Neuronal stem cell (in vitro differentiated cells): ENCODE data around the gene TAPT1.

Experiments
- DNase-seq: peaks from one replicate; pipeline ENCODE4 v3.0.0-alpha.2; 2013; ENCODE audit warnings: low spot score
- H2AFZ ChIP-seq: one replicate; pipeline ENCODE4 v1.6.1; 2013; ENCODE audit warnings: mild to moderate bottlenecking, low read length, inconsistent platforms
- H2AK5ac ChIP-seq: 2 replicates; pipeline ENCODE4 v1.6.1; 2013; ENCODE audit warnings: low read depth, mild to moderate bottlenecking, inconsistent platforms, low read length, moderate library complexity, mixed read lengths
- H2BK120ac ChIP-seq: 2 replicates; pipeline ENCODE4 v1.6.1; 2013; ENCODE audit warnings: low read depth, mild to moderate bottlenecking, inconsistent platforms, low read length, moderate library complexity, mixed read lengths
- H2BK12ac ChIP-seq: one replicate; pipeline ENCODE4 v1.6.1; 2013; ENCODE audit warnings: low read length, inconsistent platforms
- H2BK15ac ChIP-seq: 2 replicates; pipeline ENCODE4 v1.6.1; 2013; ENCODE audit warnings: mild to moderate bottlenecking, low read length, inconsistent platforms, mixed read lengths
- H2BK5ac ChIP-seq: one replicate; pipeline ENCODE4 v1.6.1; 2013; ENCODE audit warnings: inconsistent platforms, mild to moderate bottlenecking, low read length, moderate library complexity
- H3K14ac ChIP-seq: one replicate; pipeline ENCODE4 v1.6.1; 2013; ENCODE audit warnings: low read length, inconsistent platforms
- H3K18ac ChIP-seq: 2 replicates; pipeline ENCODE4 v1.6.1; 2013; ENCODE audit warnings: low read length, inconsistent platforms
- H3K23ac ChIP-seq: 2 replicates; pipeline ENCODE4 v1.6.1; 2013; ENCODE audit warnings: low read depth, mild to moderate bottlenecking, mixed read lengths, low read length, inconsistent platforms; ENCODE audit not compliant: poor library complexity
- H3K27ac ChIP-seq: replicated peaks from 3 replicates; pipeline ENCODE4 v1.5.1; 2013; ENCODE audit warnings: low read length, inconsistent platforms
- H3K27me3 ChIP-seq, 3 experiments: 2 replicates each; pipeline ENCODE4 v1.6.1; 2013; ENCODE audit warnings: low read length in 3 of 3, mild to moderate bottlenecking in 2 of 3, inconsistent platforms in 1 of 3, low read depth in 1 of 3, mixed read lengths in 1 of 3, moderate library complexity in 1 of 3; ENCODE audit not compliant: control insufficient read depth in 3 of 3, insufficient read depth in 3 of 3
- H3K36me3 ChIP-seq, 2 donors: replicated peaks in 1 of 2; 2 replicates each; pipeline ENCODE4 v1.6.1; 2013; ENCODE audit warnings: low read length in 2 of 2; ENCODE audit not compliant: control insufficient read depth in 2 of 2, insufficient read depth in 2 of 2
- H3K4ac ChIP-seq: 2 replicates; pipeline ENCODE4 v1.6.1; 2013; ENCODE audit warnings: inconsistent platforms, mild to moderate bottlenecking, low read length, moderate library complexity
- H3K4me1 ChIP-seq, 2 donors: 1 replicate in 1 of 2; 2 replicates in 1 of 2; pipeline ENCODE4 v1.6.1; 2013; ENCODE audit warnings: low read length in 2 of 2, low read depth in 1 of 2; ENCODE audit not compliant: control insufficient read depth in 2 of 2, insufficient read depth in 1 of 2
- H3K4me2 ChIP-seq: one replicate; pipeline ENCODE4 v1.6.1; 2013; ENCODE audit warnings: mild to moderate bottlenecking, low read length, inconsistent platforms; ENCODE audit not compliant: insufficient read depth, poor library complexity, severe bottlenecking
- H3K4me3 ChIP-seq, 2 donors: 2 replicates each; pipeline ENCODE4 v1.5.1; 2013; ENCODE audit warnings: low read length in 2 of 2, mild to moderate bottlenecking in 2 of 2, inconsistent platforms in 1 of 2, moderate library complexity in 1 of 2
- H3K79me1 ChIP-seq: one replicate; pipeline ENCODE4 v1.6.1; 2013; ENCODE audit warnings: low read depth, mild to moderate bottlenecking, inconsistent platforms, low read length, moderate library complexity
- H3K9ac ChIP-seq: one replicate; pipeline ENCODE4 v1.6.1; 2013; ENCODE audit warnings: mild to moderate bottlenecking, low read depth, low read length, inconsistent platforms; ENCODE audit not compliant: poor library complexity
- H3K9me3 ChIP-seq, 2 donors: replicated peaks in 1 of 2; 2 replicates each; pipeline versions ENCODE3 to v1.6.1; 2013; ENCODE audit warnings: low read length in 2 of 2, mild to moderate bottlenecking in 2 of 2, inconsistent platforms in 1 of 2, low read depth in 1 of 2, mixed read lengths in 1 of 2, moderate library complexity in 1 of 2; ENCODE audit not compliant: control insufficient read depth in 2 of 2, insufficient read depth in 1 of 2
- H4K8ac ChIP-seq: one replicate; pipeline ENCODE4 v1.6.1; 2013; ENCODE audit warnings: low read depth, mild to moderate bottlenecking, inconsistent platforms, low read length, moderate library complexity
- H4K91ac ChIP-seq: one replicate; pipeline ENCODE4 v1.6.1; 2013; ENCODE audit warnings: low read length, low read depth, mild to moderate bottlenecking, inconsistent platforms; ENCODE audit not compliant: poor library complexity
- WGBS, 2 donors: extraction: QIAGEN DNeasy Blood & Tissue Kit; methylation state at CpG; one replicate each; pipeline ENCODE4 v1.1.7; 2013; ENCODE audit warnings: missing lambda C conversion rate in 2 of 2, mixed read lengths in 1 of 2; ENCODE audit not compliant: insufficient read length in 2 of 2, insufficient replicate concordance in 1 of 2; ENCODE audit errors: extremely low coverage in 2 of 2; 5-methylcytosine and 5-hydroxymethylcytosine counted together

The TAPT1 gene

GRCh38 chr4:16160457-16160856 lies 65.8 kb downstream of the TAPT1 start:
- Histone ChIP-seq H3K9ac (no peak overlapping the region), H3K27ac (no peak overlapping the region), H4K91ac (no peak overlapping the region), H3K4me3 (no peak overlapping the region), H2BK15ac (no peak overlapping the region), H3K9me3 (no peaks in the 10 kb centered on the region), H2BK12ac (no peak overlapping the region), H4K8ac (no peak overlapping the region), H3K14ac (no peak overlapping the region), H3K23ac (no peak overlapping the region), H2BK5ac (no peak overlapping the region), H3K79me1 (peaks cover 3% of the 10 kb centered on the region), H3K36me3 (peaks cover 2 to 34% of the 10 kb centered on the region in 2 donors), H2BK120ac (no peak overlapping the region), H3K4ac (no peak overlapping the region), H3K4me2 (no peak overlapping the region), H3K4me1 (peaks cover 0 to 15% of the 10 kb centered on the region in 2 donors), H3K27me3 (peaks cover 0 to 2% (median 0%) of the 10 kb centered on the region in 3 experiments), H2AK5ac (no peak overlapping the region), H2AFZ (no peak overlapping the region), H3K18ac (no peak overlapping the region)
- no CpG with 5 or more reads among the region's 3 CpGs for WGBS, 2 donors
- DNase-seq: no peak

- Histone ChIP-seq H3K14ac (no peak overlapping the region), H3K9ac (no peak overlapping the region), H2AK5ac (no peak overlapping the region), H3K18ac (no peak overlapping the region), H2AFZ (no peak overlapping the region), H3K4ac (no peak overlapping the region), H2BK15ac (no peak overlapping the region), H3K27ac (no peak overlapping the region), H4K8ac (no peak overlapping the region), H4K91ac (no peak overlapping the region), H3K79me1 (peaks cover 3% of the 10 kb centered on the region), H3K4me1 (peaks cover 0 to 15% of the 10 kb centered on the region in 2 donors), H2BK12ac (no peak overlapping the region), H3K9me3 (no peaks in the 10 kb centered on the region), H3K36me3 (peaks cover 2 to 25% of the 10 kb centered on the region in 2 donors), H2BK120ac (no peak overlapping the region), H2BK5ac (no peak overlapping the region), H3K4me2 (no peak overlapping the region), H3K23ac (no peak overlapping the region), H3K27me3 (peaks cover 0 to 2% (median 0%) of the 10 kb centered on the region in 3 experiments), H3K4me3 (no peak overlapping the region)
- DNase-seq: no peak
- no CpG with 5 or more reads among the region's 3 CpGs for WGBS, 2 donors
Observed at GRCh38 chr4:16159286-16159685, 67.0 kb downstream of the TAPT1 start.

- no peak for DNase-seq
- peaks cover 3% of the 10 kb centered on the region for H3K79me1 ChIP-seq
- H3K4ac ChIP-seq: no peak overlapping the region
- peaks cover 0 to 15% of the 10 kb centered on the region in 2 donors for H3K4me1 ChIP-seq
- H3K9ac ChIP-seq: no peak overlapping the region
- no peak overlapping the region for H2AK5ac ChIP-seq
- H3K23ac ChIP-seq: no peak overlapping the region
- H3K27ac ChIP-seq: peak overlapping the region; percentile 68
- no peak overlapping the region for H2BK120ac ChIP-seq
- no peak overlapping the region for H3K4me3 ChIP-seq
- peak overlapping the region; percentile 26 for H3K4me2 ChIP-seq
- no peak overlapping the region for H4K8ac ChIP-seq
- no peak overlapping the region for H4K91ac ChIP-seq
- H3K36me3 ChIP-seq: peaks cover 2 to 17% of the 10 kb centered on the region in 2 donors
- H2BK5ac ChIP-seq: no peak overlapping the region
- no peak overlapping the region for H2BK12ac ChIP-seq
- peaks cover 0 to 2% (median 0%) of the 10 kb centered on the region in 3 experiments for H3K27me3 ChIP-seq
- no peak overlapping the region for H2AFZ ChIP-seq
- H3K18ac ChIP-seq: no peak overlapping the region
- H3K14ac ChIP-seq: no peak overlapping the region
- H3K9me3 ChIP-seq: no peaks in the 10 kb centered on the region
- no CpG with 5 or more reads among the region's 3 CpGs for WGBS, 2 donors
- no peak overlapping the region for H2BK15ac ChIP-seq
Observed at GRCh38 chr4:16158504-16158852, 67.8 kb downstream of the TAPT1 start.

GRCh38 chr4:16157609-16158503 lies 68.4 kb downstream of the TAPT1 start:
- Histone ChIP-seq H2AK5ac (no peak overlapping the region), H4K8ac (no peak overlapping the region), H3K4me3 (no peak overlapping the region), H3K4me1 (peaks cover 0 to 15% of the 10 kb centered on the region in 2 donors), H2BK12ac (no peak overlapping the region), H3K79me1 (peaks cover 3% of the 10 kb centered on the region), H3K18ac (peak overlapping the region; percentile 0), H3K9me3 (no peaks in the 10 kb centered on the region), H2AFZ (no peak overlapping the region), H2BK5ac (no peak overlapping the region), H3K14ac (peak overlapping the region; percentile 49), H3K4ac (no peak overlapping the region), H3K27me3 (peaks cover 0 to 2% (median 0%) of the 10 kb centered on the region in 3 experiments), H3K4me2 (peak overlapping the region; percentile 26), H2BK120ac (no peak overlapping the region), H3K9ac (no peak overlapping the region), H3K27ac (peak overlapping the region; percentile 68), H3K23ac (no peak overlapping the region), H2BK15ac (no peak overlapping the region), H4K91ac (no peak overlapping the region), H3K36me3 (peaks cover under 1 to 10% of the 10 kb centered on the region in 2 donors)
- peak; percentile 43 for DNase-seq
- no CpG with 5 or more reads among the region's 14 CpGs for WGBS, 2 donors
